Measurements from ENCODE around the gene APOBEC3F. TPM values are rescaled to one million over a fixed set of nuclear protein-coding genes. Genes with fewer than 3 reads are reported as not detected.
"Not testable (repeated sequence)": the region's sequence is repeated elsewhere in the genome, so short reads cannot be mapped to it uniquely, and the experiment has no call there.

The APOBEC3F gene
- total RNA-seq, 2 donors from 2014 or later, result 5.5 to 9.8 TPM

DNA sequence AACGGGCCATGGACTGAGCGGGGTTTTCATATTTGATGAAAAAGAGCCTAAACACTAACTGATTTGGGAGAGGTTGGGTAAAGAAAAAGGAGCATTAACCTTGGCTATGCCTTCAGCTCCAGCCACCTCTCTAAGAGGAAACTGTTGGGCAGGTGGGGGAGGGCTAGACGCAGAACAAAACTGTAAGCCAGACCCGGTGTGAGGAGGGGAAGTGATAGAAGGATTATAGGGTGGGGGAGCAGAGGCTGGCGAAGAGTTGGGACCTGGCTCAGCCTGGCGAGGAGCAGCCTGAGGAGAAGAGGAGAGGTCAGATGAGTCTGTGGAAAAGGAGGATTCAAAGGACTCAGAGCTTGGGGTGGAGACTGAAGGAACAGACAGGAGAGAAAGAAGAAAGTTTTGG is 20.6 kb downstream of the APOBEC3F start:
- intact Hi-C loops (cut with DNase I); DNase-seq (ENCODE audit: low spot score): not testable (repeated sequence)

DNA sequence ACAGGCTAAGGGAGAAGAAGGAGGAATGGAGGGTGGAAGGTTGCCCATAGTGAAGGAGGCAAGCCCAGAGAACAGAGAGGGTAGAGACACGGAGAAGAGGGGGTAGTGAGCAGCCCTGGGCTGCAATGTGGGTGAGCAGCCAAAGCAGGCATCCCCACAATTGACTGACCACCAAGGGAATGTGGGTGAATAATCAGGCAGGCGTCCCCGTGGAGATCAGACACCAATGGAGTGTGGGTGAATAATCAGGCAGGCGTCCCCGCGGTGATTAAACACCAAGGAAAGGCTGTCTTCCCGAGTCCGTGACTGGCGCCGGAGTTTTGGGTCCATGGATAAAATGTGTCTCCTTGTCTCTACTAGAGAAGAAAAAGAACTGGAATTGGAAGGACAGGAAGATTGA is 21.3 kb downstream of the APOBEC3F start:
- not testable (repeated sequence) for DNase-seq (ENCODE audit: low spot score)
- intact Hi-C loops (cut with DNase I), result loop anchor here in 1 of 2 donors (2.0 kb wide), 1 partner anchor 57 kb away; no protein-coding TSS in a partner anchor

DNA sequence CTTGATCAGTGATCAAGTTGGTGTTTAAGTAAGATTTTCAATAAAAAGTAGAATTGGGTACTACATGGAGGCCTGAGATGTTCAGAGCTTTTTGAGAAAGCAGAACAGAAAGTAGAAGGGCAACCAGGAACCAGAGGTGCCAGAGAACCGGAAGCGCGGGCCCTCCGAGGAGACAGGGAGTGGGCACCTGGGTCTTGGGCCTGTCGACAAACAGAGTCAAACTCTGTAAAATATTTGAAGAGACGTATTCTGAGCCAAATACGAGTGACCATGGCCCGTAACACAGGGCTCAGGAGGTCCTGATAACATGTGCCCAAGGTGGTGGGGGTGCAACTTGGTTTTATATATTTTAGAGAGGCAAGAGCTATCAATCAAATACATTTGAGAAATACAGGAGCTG is 23.2 kb downstream of the APOBEC3F start:
- intact Hi-C loops (cut with DNase I), result loop anchor here in 1 of 2 donors (2.0 kb wide), 1 partner anchor 59 kb away; no protein-coding TSS in a partner anchor
- DNase-seq (ENCODE audit: low spot score), result not testable (repeated sequence)

DNA sequence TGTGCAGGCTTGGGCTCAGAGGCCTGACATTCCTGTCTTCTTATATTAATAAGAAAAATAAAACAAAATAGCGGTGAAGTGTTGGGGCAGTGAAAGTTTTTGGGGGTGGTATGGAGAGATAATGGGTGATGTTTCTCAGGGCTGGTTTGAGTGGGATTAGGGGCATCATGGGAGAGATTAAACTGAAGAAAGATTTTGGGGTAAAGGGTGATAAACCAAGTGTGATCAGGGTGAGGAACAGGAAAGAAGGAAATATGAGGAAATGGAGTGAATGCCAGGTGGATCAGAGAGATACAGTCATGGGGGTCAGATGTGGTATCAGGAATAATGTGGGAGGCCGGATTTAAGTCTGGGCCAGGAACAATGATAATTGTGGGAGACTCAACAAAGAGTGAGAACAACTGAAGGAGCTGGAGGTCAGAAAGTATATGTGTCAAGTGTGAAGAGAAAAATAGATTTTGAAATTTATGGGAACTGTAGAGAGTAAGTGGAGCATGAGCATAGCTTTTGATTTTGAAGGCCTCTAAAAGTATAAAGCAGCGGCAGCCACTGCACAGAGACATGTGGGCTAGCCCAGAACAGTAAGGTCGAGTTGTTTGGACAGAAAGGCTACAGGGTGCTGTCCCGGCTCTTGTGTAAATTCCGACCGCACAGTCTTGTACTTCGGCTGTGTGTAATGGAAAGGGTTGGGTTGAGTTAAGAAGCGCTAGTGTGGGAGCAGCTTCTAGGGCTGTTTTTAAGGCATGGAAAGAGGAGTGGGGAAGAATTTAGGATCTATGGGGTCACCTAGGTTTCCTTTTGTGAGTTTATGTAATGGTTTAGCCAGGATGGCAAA is 26.0 kb downstream of the APOBEC3F start:
- intact Hi-C loops (cut with DNase I); DNase-seq (ENCODE audit: low spot score): not testable (repeated sequence)

DNA sequence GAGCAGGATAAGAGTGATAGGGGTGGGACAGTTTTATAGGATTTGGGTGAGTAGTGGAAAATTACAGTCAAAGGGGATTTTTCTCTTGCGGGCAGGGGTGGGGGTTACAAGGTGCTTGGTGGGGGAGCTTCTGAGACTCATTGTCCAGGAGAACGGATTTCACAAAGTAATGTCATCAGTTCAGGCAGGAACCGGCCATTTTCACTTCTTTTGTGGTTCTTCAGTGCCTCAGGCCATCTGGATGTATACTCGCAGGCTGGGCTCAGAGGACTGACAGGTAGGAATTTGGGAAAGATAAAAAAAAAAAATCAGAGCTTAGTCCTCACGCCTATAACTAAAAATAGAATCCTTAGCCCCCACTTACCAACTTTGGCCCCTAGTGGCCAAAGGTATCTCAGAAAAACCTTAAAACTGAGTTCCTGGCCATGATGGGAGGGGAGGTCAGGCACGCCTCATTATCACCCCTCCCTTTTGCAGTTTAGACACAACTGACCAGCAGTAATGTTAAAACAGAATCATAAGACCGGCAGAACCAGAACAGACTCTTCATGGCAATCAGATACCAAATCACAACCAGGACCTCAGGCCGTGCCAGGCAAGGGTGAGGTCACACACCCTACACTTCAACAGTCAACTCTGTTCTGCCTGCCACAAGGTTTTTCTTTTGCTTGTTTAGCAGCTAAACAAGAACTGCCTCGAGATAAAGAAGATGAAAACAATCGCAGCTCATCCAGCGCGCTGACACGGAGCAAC is 27.5 kb downstream of the APOBEC3F start:
- intact Hi-C loops (cut with DNase I), result no loop called here
- DNase-seq (ENCODE audit: low spot score), result no peak

DNA sequence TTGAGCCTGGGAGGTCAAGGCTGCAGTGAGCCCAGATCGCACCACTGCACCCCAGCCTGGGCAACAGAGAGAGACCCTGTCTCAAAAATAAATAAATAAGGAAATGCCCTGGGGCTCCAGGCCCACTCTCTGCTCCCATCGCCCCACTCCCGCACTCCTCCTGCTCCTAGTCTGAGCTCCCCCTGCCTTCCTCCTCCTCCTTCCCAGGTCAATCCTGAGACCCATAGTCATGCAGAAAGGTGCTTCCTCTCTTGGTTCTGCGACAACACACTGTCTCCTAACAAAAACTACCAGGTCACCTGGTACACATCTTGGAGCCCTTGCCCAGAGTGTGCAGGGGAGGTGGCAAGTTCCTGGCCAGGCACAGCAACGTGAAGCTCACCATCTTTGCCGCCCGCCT is 29.5 kb downstream of the APOBEC3F start:
- intact Hi-C loops (cut with DNase I), result no loop called here
- DNase-seq (ENCODE audit: low spot score), result no peak

DNA sequence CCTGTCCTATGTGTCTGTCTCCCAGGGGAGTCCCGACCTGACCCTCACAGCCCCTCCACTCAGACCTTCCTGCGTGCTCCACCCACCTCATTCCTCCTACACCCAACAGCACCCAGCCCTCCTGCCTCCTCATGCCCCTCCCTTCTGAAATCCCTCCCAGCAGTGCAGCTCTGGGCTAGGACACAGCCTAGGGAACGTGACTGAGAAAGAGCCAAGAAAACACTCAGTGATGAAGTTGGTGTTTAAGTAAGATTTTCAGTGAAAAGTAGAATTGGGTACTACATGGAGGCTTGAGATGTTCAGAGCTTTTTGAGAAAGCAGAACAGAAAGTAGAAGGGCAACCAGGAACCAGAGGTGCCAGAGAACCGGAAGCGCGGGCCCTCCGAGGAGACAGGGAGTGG is 31.9 kb downstream of the APOBEC3F start:
- intact Hi-C loops (cut with DNase I), result not testable (repeated sequence)

DNA sequence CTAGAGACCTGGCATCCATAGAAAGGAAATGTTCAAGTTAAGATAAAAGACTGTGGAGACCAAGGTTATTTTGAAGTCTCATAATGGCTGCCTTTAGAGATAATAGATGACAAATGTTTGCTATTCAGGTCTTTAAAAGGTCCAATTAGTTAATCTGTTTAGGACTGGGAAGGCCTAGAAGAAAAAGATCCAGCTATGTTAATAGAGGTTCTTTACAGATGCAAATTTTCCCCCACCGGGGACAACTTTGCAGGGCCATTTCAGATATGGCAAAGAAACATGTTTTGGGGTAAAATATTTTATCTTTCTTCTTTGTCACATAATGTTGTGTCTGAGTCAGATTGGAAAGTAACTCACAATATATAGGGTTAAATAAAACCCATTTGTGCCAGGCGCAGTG is 33.3 kb downstream of the APOBEC3F start:
- DNase-seq (ENCODE audit: low spot score), result no peak
- intact Hi-C loops (cut with DNase I), result loop anchor here in 1 of 2 donors (1.0 kb wide), 1 partner anchor 27 kb away; no protein-coding TSS in a partner anchor

More for the DNA sequence above, 31.9 kb downstream of the APOBEC3F start:
- DNase-seq (ENCODE audit: low spot score), result not testable (repeated sequence)

DNA sequence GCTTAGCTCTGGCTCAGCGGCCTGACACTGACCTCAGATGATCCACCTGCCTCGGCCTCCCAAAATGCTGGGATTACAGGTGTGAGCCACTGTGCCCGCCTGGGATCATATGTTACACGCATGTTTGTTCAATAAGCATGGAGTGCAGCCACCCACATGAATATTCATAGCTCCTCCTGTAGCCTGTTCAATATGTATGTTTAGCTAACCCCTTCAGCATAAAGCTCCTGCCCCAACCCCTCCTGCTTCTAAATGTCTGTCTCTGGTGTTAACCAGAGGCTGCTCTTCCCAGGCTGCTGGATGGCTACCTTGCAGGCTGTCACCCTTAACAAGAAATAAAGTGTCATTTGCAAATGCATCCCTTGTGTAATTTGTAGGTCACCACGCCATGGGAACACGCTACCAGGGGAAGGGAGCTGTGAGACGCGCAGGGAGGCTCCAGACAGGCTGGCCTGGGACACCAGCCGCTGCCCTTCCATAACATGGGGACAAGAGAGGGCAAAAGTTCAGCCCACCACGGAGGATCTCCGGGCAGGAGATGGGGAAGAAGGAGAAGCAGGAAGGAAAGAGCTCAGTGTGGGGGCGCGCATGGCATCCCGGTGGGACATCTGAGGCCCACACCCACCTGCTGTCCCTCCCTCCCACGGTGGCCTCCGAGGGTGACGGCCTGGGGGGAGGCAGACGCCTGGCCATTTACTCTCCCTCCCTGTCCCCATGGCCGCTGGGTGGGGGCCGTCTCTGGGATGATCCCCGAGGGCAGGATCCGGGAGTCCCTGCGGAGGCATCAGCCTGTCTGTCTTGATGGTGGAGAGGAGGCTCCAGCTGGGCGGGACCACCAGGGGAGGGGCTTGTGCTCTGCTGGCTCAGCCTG is 35.7 kb downstream of the APOBEC3F start:
- intact Hi-C loops (cut with DNase I), result not testable (repeated sequence)

DNA sequence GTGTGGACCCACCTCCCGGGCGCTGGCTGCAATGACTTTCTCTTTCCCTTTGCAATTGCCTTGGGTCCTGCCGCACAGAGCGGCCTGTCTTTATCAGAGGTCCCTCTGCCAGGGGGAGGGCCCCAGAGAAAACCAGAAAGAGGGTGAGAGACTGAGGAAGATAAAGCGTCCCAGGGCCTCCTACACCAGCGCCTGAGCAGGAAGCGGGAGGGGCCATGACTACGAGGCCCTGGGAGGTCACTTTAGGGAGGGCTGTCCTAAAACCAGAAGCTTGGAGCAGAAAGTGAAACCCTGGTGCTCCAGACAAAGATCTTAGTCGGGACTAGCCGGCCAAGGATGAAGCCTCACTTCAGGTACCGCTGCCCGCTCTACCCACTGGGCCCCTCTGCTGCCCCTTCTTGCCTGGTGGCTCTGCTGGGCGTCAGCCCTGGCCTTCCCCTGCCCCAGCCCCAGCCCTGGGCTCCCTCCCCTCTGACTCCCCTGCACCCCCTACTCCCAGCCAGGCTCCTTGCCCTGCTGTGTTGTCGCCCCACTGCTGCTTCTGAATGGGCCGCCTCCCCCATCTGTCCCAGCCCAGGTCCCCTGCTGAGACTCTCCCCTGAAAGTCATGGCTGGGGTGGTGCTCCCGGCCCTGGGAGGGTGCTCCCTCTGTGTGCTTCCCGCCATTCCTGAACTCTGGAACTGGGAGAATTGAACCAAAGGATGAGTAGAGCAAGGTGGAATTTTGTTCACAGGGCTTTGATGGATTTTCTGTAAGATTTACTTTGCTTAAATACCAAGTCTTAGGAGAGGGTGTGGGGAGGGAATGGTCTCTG is 36.6 kb downstream of the APOBEC3F start, which contains the start of gene APOBEC3G:
TSS of gene APOBEC3G (plus strand) at position 250 of the 815 bp plus-strand sequence. CDS start at position 337, 87 bp downstream.
- DNase-seq (ENCODE audit: low spot score); intact Hi-C loops (cut with DNase I): not testable (repeated sequence)

More for the DNA sequence above, 35.7 kb downstream of the APOBEC3F start:
- DNase-seq (ENCODE audit: low spot score), result not testable (repeated sequence)

DNA sequence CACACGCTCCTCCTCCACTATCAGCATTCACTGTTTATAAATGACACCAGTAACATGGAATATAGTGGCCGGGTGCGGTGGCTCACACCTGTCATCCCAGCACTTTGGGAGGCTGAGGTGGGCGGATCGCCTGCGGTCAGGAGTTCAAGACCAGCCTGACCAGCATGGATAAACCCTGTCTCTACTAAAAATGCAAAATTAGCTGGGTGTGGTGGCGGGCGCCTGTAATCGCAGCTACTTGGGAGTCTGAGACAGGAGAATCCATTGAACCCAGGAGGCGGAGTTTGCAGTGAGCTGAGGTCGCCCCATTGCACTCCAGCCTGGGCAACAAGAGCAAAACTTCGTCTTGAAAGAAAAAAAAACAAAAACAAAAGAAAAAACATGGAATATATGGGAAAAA is 37.2 kb downstream of the APOBEC3F start:
- intact Hi-C loops (cut with DNase I); DNase-seq (ENCODE audit: low spot score): not testable (repeated sequence)

DNA sequence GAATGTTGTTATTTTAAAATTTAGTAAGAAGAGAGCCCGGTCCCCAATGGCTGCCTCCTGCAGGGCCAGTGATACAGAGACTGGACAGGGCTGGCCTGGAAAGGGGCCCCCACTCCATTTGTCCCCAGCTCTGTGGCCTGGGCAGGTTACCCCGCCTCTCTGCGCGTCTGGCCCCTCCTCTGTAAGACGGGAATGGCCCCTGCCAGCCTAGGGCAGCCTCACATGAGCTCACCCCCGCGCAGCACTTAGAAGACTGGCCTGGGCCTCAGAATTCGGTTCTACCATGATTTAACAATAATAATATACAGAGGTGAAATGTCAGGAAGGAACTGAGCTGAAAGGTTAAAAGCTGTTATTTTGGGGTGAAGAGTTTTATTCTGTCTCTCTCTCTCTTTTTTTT is 37.7 kb downstream of the APOBEC3F start:
- intact Hi-C loops (cut with DNase I), result no loop called here
- DNase-seq (ENCODE audit: low spot score), result no peak

DNA sequence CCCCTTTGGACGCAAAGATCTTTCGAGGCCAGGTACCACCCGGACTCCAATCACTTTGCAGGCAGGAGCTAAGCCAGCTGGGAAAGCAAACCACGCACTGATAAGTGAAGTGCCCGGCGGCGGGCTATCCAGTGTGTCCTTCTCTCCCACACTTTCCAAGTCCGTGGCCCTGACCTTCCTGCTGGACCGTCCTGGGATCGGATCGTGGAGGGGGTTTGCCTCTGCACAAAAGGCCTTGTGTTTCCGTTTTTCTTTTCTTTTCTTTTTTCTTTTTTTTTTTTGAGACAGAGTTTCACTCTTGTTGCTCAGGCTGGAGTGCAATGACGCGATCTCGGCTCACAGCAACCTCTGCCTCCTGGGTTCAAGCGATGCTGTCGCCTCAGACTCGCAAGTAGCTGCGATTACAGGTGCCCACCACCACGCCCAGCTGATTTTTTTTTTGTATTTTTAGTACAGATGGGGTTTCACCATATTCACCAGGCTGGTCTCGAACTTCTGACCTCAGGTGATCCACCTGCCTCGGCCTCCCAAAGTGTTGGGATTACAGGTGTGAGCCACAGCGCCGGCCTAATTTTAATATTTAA is 38.5 kb downstream of the APOBEC3F start:
- intact Hi-C loops (cut with DNase I); DNase-seq (ENCODE audit: low spot score): not testable (repeated sequence)

DNA sequence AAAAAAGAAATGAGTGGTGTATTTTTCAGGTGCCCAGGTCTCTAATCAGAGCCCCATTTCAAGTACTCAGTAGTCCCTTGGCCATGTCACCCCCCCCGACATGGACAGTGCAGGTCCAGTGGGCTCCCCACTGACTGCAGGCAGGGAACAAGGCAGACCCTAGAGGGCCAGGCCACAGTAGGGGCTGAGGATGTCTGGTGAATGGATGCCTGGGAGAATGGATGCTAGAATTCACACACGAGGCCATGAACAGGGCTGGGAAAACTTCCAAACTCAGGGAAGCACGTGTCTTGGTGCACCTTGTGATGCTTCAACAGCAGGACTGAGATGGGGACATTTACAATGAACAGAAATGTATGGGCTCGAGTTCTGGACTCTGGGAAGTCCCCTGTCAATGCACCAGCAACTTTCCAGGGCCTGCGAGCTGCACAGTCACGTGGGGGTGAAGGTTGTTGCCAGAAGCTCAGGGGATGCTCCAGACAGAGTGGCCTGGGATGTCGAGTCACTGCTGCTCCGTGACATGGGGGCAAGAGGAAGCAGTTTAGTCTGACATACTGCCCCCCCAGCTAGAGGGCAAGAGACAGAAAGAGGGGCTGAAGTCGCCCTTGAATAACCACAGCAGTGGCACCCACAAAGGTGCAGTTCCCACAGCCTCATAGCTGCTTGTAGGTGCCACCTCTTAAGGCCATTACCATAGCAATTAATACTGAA is 39.5 kb downstream of the APOBEC3F start:
- DNase-seq (ENCODE audit: low spot score), result no peak
- intact Hi-C loops (cut with DNase I), result no loop called here

DNA sequence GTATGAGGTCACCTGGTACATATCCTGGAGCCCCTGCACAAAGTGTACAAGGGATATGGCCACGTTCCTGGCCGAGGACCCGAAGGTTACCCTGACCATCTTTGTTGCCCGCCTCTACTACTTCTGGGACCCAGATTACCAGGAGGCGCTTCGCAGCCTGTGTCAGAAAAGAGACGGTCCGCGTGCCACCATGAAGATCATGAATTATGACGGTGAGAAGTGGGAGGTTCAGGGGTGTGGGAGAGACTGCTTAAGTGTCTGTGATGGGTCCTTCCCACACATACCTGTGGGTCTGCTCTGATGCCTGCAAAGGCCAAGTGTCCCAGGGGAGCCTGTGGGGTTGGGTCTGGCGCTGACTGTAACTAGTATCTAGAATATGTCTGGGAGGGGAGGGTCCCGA is 40.4 kb downstream of the APOBEC3F start:
- DNase-seq (ENCODE audit: low spot score), result no peak
- intact Hi-C loops (cut with DNase I), result no loop called here

DNA sequence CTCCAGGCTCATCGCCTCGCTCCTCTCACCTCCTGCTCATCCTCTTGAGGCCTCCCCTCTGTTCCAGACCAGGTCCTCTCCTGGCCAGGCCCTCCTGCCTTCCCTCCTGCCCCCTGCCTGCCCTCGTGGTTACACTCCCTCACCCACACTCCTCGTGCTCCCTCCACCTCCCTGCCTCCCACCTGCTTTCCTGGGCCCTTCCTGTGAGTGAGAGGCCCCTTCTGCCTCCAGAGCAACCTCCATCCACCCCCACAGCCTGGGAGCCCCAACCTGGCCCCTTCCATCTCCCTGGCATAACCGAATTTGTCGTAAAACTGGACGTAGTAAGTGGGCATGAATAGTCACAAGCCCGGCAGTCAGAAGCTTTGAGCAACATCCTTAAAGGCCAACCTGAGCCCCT is 40.9 kb downstream of the APOBEC3F start:
- no peak for DNase-seq (ENCODE audit: low spot score)
- intact Hi-C loops (cut with DNase I), result no loop called here
